C4-2B (cell line): ENCODE results near the gene PRR7.

Source experiments
- ZFX ChIP-seq: fragments of 450-650 bp; IDR thresholded peaks from 2 replicates; pipeline ENCODE4 v1.6.1; 2017
- TF ChIP-seq, protein P1 (sequence below): fragments of 450-650 bp; conservative IDR thresholded peaks from 2 replicates; pipeline ENCODE4 v1.5.1; 2017; ENCODE audit warnings: mild to moderate bottlenecking

DNA sequence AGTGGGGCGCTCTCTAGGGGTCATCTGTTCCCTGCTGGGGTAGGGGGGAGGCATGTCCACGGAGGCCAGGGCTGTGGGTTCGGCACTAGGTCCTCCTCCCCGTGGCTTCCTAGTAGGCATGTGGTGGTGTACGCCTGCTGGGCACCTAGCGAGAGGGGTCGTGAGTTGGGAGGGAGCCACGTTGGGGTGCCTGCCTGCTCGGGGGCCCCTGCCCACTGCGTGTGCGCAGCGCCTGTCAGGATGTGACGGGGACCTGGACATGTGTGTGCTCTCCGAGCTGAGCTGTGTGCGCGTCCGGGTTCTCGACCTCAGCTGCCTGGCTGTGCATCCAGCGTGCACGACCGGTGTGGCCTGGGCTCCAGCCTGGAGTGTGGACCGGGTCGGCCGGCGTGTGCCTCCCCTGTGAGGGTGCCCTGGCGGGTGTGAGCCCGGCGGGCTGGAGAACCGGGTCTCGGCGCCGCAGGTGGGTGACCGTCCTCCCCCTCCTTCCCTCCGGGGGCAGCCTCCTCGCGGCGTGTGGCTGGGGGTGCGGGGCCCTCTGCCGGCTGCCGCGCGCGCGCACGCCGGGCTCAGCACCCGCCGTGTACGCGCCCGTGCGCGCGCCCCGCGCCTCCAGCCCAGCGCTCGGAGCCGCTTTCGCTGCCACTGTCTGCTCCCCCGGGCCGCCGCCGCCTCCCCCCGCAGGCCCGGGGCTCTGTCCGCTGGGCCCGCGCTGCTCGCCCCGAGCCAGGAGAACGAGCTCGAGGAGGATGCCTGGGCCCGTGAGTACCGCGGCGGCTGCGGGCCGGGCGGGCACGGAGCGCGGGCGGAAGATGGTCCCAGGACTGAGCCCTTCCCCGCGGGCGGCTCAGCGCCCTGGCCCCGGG is at the start of gene PRR7:
- TF ChIP-seq, protein P1, sequence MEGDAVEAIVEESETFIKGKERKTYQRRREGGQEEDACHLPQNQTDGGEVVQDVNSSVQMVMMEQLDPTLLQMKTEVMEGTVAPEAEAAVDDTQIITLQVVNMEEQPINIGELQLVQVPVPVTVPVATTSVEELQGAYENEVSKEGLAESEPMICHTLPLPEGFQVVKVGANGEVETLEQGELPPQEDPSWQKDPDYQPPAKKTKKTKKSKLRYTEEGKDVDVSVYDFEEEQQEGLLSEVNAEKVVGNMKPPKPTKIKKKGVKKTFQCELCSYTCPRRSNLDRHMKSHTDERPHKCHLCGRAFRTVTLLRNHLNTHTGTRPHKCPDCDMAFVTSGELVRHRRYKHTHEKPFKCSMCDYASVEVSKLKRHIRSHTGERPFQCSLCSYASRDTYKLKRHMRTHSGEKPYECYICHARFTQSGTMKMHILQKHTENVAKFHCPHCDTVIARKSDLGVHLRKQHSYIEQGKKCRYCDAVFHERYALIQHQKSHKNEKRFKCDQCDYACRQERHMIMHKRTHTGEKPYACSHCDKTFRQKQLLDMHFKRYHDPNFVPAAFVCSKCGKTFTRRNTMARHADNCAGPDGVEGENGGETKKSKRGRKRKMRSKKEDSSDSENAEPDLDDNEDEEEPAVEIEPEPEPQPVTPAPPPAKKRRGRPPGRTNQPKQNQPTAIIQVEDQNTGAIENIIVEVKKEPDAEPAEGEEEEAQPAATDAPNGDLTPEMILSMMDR, result no peak
- TF ChIP-seq ZFX, result peak; percentile 49; the same call in 1 of the 2 replicates
